Measurements from ENCODE around the gene TGFBR1.
"Not testable (repeated sequence)": the region's sequence is repeated elsewhere in the genome, so short reads cannot be mapped to it uniquely, and the experiment has no call there.

TGFBR1 gene

DNA sequence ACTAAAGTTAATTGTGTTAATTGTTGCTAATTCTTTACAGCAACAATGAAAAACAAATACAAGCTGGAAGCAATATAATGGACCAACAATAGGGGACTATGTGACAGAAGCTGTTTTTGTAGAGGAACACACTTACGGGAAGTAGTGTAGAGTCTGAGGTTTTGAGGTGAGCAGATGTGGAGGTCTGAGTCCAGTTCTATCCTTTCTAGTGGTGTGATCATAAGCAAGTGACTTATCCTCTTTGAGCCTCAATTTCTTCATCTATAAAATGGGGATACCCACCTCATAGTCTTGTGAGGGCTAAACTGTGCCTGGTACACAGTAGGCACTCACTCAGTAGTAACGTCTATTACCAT is 88.5 kb downstream of the TGFBR1 start:
- H3K27me3 ChIP-seq (replicated peaks; ENCODE audit: insufficient read depth, low read length): no peaks in the 10 kb centered on the region
- H3K9me3 ChIP-seq (replicated peaks; ENCODE audit: insufficient read depth, low read length): no peaks in the 10 kb centered on the region
- H3F3A ChIP-seq (ENCODE audit: insufficient read depth, low read length): no peaks in the 10 kb centered on the region
- H3K9me2 ChIP-seq (replicated peaks; ENCODE audit: insufficient read depth, low read length): no peaks in the 10 kb centered on the region
- no peak overlapping the region for H3K4me2 ChIP-seq (ENCODE audit: low read depth, low read length)
- no peaks in the 10 kb centered on the region for H3K79me2 ChIP-seq (ENCODE audit: low read length)
- no peak overlapping the region for H2AFZ ChIP-seq (ENCODE audit: low read length)
- TF ChIP-seq EZH2 (optimal IDR thresholded peaks at IDR 0.05; ENCODE audit: low read depth, low read length): no peak
- TF ChIP-seq EZH2phosphoT487 (IDR thresholded peaks at IDR 0.05; ENCODE audit: low read length): no peak
- TF ChIP-seq, protein P1, sequence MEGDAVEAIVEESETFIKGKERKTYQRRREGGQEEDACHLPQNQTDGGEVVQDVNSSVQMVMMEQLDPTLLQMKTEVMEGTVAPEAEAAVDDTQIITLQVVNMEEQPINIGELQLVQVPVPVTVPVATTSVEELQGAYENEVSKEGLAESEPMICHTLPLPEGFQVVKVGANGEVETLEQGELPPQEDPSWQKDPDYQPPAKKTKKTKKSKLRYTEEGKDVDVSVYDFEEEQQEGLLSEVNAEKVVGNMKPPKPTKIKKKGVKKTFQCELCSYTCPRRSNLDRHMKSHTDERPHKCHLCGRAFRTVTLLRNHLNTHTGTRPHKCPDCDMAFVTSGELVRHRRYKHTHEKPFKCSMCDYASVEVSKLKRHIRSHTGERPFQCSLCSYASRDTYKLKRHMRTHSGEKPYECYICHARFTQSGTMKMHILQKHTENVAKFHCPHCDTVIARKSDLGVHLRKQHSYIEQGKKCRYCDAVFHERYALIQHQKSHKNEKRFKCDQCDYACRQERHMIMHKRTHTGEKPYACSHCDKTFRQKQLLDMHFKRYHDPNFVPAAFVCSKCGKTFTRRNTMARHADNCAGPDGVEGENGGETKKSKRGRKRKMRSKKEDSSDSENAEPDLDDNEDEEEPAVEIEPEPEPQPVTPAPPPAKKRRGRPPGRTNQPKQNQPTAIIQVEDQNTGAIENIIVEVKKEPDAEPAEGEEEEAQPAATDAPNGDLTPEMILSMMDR (IDR thresholded peaks at IDR 0.05; ENCODE audit: low read length): no peak
- no peaks in the 10 kb centered on the region for H4K20me1 ChIP-seq (ENCODE audit: insufficient read depth, low read length)
- no peak overlapping the region for H3K4me3 ChIP-seq (ENCODE audit: low read length)
- H3K9ac ChIP-seq (ENCODE audit: low read length): no peak overlapping the region
- no peaks in the 10 kb centered on the region for H3K36me3 ChIP-seq (replicated peaks; ENCODE audit: insufficient read depth, low read length)
- no peak for DNase-seq
- H3K4me1 ChIP-seq (ENCODE audit: low read length): no peaks in the 10 kb centered on the region; the same call in 1 of the 2 replicates
- H3K27ac ChIP-seq (ENCODE audit: low read length): no peak overlapping the region

DNA sequence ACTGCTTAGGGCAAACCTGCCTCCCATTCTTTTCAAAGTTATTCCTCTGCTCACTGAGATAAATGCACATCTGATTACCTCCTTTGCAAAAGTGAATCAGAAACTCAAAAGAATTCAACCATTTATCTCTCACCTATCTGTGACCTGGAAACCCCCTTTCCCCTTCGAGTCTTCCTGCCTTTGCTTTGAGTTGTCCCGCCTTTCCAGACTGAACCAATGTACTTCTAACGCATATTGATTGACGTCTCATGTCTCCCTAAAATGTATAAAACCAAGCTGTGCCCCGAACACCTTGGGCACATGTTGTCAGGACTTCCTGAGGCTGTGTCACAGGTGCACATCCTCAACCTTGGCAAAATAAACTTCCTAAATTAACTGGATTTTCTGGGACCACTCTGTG is 91.6 kb downstream of the TGFBR1 start:
- not testable (repeated sequence) for H2AFZ ChIP-seq (ENCODE audit: low read length); H3F3A ChIP-seq (ENCODE audit: insufficient read depth, low read length); H3K27me3 ChIP-seq (replicated peaks; ENCODE audit: insufficient read depth, low read length); H3K27ac ChIP-seq (ENCODE audit: low read length); DNase-seq; H4K20me1 ChIP-seq (ENCODE audit: insufficient read depth, low read length); H3K9me3 ChIP-seq (replicated peaks; ENCODE audit: insufficient read depth, low read length); H3K79me2 ChIP-seq (ENCODE audit: low read length); H3K9ac ChIP-seq (ENCODE audit: low read length); H3K9me2 ChIP-seq (replicated peaks; ENCODE audit: insufficient read depth, low read length); H3K4me1 ChIP-seq (ENCODE audit: low read length); H3K36me3 ChIP-seq (replicated peaks; ENCODE audit: insufficient read depth, low read length); H3K4me3 ChIP-seq (ENCODE audit: low read length); H3K4me2 ChIP-seq (ENCODE audit: low read depth, low read length)

DNA sequence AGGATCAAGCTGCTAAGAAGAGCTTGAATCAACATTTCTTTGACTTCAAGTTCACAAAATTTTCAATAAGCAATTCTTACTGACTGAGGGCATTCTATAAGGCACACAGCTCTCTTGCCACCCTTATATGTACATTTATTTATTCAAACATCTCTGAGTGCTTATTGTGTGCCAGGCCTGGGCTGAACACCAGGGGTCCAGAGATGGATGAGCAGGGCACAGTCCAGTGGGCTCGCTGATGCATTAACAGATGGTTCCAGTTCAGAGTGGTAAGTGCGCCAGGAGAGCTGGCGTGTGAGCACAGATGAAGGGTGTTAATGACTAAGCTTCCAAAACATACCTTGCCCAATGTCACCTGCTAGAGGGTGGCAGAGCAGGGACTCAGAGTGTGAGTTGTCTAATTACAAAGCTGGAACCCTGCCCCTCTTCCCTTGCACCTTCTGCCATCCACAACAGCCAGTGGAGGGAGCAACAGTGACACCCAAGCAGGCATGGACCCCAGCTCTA is 92.3 kb downstream of the TGFBR1 start:
- Histone ChIP-seq H3K27ac (ENCODE audit: low read length) (no peak overlapping the region), H3F3A (ENCODE audit: insufficient read depth, low read length) (no peaks in the 10 kb centered on the region), H2AFZ (ENCODE audit: low read length) (no peak overlapping the region), H3K79me2 (ENCODE audit: low read length) (no peaks in the 10 kb centered on the region), H3K4me1 (ENCODE audit: low read length) (no peaks in the 10 kb centered on the region; the same call in 1 of the 2 replicates), H4K20me1 (ENCODE audit: insufficient read depth, low read length) (no peaks in the 10 kb centered on the region), H3K9me3 (replicated peaks; ENCODE audit: insufficient read depth, low read length) (no peaks in the 10 kb centered on the region), H3K4me2 (ENCODE audit: low read depth, low read length) (no peak overlapping the region), H3K27me3 (replicated peaks; ENCODE audit: insufficient read depth, low read length) (no peaks in the 10 kb centered on the region), H3K4me3 (ENCODE audit: low read length) (no peak overlapping the region), H3K9me2 (replicated peaks; ENCODE audit: insufficient read depth, low read length) (no peaks in the 10 kb centered on the region), H3K9ac (ENCODE audit: low read length) (no peak overlapping the region), H3K36me3 (replicated peaks; ENCODE audit: insufficient read depth, low read length) (no peaks in the 10 kb centered on the region)
- no peak for TF ChIP-seq EZH2 (optimal IDR thresholded peaks at IDR 0.05; ENCODE audit: low read depth, low read length)
- TF ChIP-seq EZH2phosphoT487 (IDR thresholded peaks at IDR 0.05; ENCODE audit: low read length): no peak
- TF ChIP-seq, protein P1 (IDR thresholded peaks at IDR 0.05; ENCODE audit: low read length): no peak
- no peak for DNase-seq

DNA sequence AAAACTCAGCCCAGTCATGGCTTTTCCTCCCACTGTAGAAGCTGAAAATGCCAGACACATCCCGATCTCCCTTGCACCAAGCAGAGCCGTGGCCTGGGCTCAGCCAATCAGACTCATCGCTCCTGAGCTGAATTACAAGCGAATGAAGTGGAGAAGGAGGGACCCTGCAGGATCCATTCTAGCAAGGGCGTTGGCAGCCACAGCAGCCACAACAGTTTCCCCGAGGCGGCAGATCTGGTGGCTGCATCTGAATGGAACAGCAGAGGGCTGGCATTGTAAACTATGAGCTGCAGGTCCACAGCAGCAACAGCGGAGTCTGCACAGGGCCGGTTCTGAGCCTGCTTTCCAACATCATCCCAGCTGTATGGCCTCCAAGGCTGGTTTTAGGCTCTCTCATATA is 93.1 kb downstream of the TGFBR1 start:
- Histone ChIP-seq H3K79me2 (ENCODE audit: low read length) (no peaks in the 10 kb centered on the region), H3K9me3 (replicated peaks; ENCODE audit: insufficient read depth, low read length) (no peaks in the 10 kb centered on the region), H3K4me1 (ENCODE audit: low read length) (no peaks in the 10 kb centered on the region; the same call in 1 of the 2 replicates), H3K27ac (ENCODE audit: low read length) (no peak overlapping the region), H2AFZ (ENCODE audit: low read length) (no peak overlapping the region), H3K4me2 (ENCODE audit: low read depth, low read length) (no peak overlapping the region), H3K4me3 (ENCODE audit: low read length) (no peak overlapping the region), H3K9ac (ENCODE audit: low read length) (no peak overlapping the region), H3K27me3 (replicated peaks; ENCODE audit: insufficient read depth, low read length) (no peaks in the 10 kb centered on the region), H4K20me1 (ENCODE audit: insufficient read depth, low read length) (no peaks in the 10 kb centered on the region), H3K9me2 (replicated peaks; ENCODE audit: insufficient read depth, low read length) (no peaks in the 10 kb centered on the region), H3F3A (ENCODE audit: insufficient read depth, low read length) (no peaks in the 10 kb centered on the region), H3K36me3 (replicated peaks; ENCODE audit: insufficient read depth, low read length) (no peaks in the 10 kb centered on the region)
- no peak for DNase-seq
- TF ChIP-seq EZH2 (optimal IDR thresholded peaks at IDR 0.05; ENCODE audit: low read depth, low read length) (no peak), EZH2phosphoT487 (IDR thresholded peaks at IDR 0.05; ENCODE audit: low read length) (no peak)
- TF ChIP-seq, protein P1 (IDR thresholded peaks at IDR 0.05; ENCODE audit: low read length): no peak

Data from MM.1S (cell line).